ENCODE data around the gene DDR1.

DNA sequence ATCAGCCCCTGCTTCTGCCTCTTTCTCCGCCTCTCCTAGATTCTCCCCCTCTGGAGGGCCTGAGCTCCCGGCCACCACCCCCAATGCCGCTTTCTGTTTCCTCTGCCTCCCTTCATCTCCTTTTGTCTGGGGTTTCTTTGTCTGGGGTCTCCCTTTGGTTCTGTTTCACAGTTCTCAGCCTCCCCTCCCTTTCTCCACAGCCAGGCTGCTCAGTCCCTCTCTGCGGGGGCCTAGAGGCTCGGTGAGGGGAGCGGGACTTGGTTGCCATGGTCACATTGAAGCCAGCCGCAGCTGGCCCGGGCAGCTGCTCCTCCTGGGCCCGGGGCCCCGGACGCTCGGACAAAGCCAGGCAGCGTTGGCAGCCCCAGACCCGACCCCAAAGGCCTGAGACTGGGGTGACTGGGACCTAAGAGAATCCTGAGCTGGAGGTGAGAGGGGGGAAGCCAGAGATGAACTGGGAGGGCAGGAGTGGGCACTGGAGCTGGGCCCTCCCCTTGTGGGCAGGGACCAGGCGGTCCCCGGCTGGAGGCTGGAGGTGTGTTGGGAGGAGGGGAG, 3.5 kb upstream of the DDR1 start:
- TF ChIP-seq CREB5 (CRISPR knock-in tag; IDR thresholded peaks at IDR 0.05; ENCODE audit: low read depth), result no peak
- TF ChIP-seq PPARA (CRISPR knock-in tag; IDR thresholded peaks at IDR 0.05; ENCODE audit: borderline replicate concordance), result no peak
- no peak for TF ChIP-seq SNAI2 (CRISPR knock-in tag; IDR thresholded peaks at IDR 0.05)
- no peak for TF ChIP-seq RARB (CRISPR knock-in tag; IDR thresholded peaks at IDR 0.05)
- no peak for TF ChIP-seq ZNF70 (CRISPR knock-in tag; IDR thresholded peaks at IDR 0.05)
- TF ChIP-seq, protein P1, sequence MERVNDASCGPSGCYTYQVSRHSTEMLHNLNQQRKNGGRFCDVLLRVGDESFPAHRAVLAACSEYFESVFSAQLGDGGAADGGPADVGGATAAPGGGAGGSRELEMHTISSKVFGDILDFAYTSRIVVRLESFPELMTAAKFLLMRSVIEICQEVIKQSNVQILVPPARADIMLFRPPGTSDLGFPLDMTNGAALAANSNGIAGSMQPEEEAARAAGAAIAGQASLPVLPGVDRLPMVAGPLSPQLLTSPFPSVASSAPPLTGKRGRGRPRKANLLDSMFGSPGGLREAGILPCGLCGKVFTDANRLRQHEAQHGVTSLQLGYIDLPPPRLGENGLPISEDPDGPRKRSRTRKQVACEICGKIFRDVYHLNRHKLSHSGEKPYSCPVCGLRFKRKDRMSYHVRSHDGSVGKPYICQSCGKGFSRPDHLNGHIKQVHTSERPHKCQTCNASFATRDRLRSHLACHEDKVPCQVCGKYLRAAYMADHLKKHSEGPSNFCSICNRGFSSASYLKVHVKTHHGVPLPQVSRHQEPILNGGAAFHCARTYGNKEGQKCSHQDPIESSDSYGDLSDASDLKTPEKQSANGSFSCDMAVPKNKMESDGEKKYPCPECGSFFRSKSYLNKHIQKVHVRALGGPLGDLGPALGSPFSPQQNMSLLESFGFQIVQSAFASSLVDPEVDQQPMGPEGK (CRISPR knock-in tag; IDR thresholded peaks at IDR 0.05; ENCODE audit: borderline replicate concordance), result no peak
- no peak for TF ChIP-seq ZC3H10 (CRISPR knock-in tag; IDR thresholded peaks at IDR 0.05)
- no peak for TF ChIP-seq ZFP30 (CRISPR knock-in tag; IDR thresholded peaks at IDR 0.05)
- no peak for TF ChIP-seq TCF4 (CRISPR knock-in tag; IDR thresholded peaks at IDR 0.05; ENCODE audit: borderline replicate concordance)
- TF ChIP-seq TOX (CRISPR knock-in tag; IDR thresholded peaks at IDR 0.05; ENCODE audit: borderline replicate concordance), result no peak
- TF ChIP-seq GLIS3 (CRISPR knock-in tag; IDR thresholded peaks at IDR 0.05), result no peak
- TF ChIP-seq ARNTL (CRISPR knock-in tag; IDR thresholded peaks at IDR 0.05; ENCODE audit: borderline replicate concordance, low read depth), result no peak
- no peak for TF ChIP-seq OSR1 (CRISPR knock-in tag; IDR thresholded peaks at IDR 0.05)
- TF ChIP-seq ZNF8 (CRISPR knock-in tag; IDR thresholded peaks at IDR 0.05), result no peak
